DMS114 treated with DMSO at 0.1 percent for 48 hours (cell line): Measurements from ENCODE around the gene KIR3DL1.
"Not testable (repeated sequence)": the region's sequence is repeated elsewhere in the genome, so short reads cannot be mapped to it uniquely, and the experiment has no call there.

Experiments used
- DNase-seq: peaks from one replicate; lab custom pipeline; 2025; ENCODE audit not compliant: unreplicated experiment; lab: John Stamatoyannopoulos, UW

Gene KIR3DL1

DNA sequence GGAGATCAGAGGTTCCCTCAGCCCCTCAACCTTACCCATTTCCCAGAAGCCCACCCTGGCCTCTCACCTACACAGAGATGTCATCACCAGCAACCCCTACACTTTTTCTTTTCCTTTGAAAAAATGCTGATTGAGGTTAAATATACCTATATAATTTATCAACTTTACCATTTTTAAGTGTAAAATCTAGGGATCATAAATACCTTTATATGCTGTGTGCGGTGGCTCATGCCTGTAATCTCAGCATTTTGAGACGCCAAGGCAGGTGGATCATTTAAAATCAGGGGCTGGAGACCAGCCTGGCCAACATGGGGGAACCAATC is 9.8 kb upstream of the KIR3DL1 start:
- DNase-seq = no peak

GRCh38 chr19:54814571-54814970 is 1.7 kb upstream of the KIR3DL1 start:
- DNase-seq = not testable (repeated sequence)

- DNase-seq = no peak
Measured at GRCh38 chr19:54817670-54818536, 1.6 kb downstream of the KIR3DL1 start.

- DNase-seq = not testable (repeated sequence)
Measured at GRCh38 chr19:54824416-54824815, 8.1 kb downstream of the KIR3DL1 start.

DNA sequence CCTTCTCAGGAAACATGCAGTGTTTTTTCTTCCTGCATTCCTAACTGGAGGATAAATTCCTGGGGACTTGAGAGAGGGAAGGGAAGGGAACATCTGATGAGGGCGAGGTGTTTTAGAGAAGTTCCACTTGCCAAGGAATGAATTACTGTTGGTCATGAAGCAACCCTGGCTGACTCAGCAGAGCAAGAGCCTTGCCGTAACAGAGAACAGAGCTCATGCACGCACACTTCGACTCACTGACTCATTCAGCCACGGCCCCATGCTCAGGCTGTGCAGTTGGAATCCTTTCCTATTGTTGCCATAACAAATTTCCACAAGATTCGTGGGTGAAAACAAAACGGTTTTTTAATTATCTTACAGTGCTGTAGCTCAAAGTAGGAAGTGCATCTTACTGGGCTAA is 9.1 kb downstream of the KIR3DL1 start:
- not testable (repeated sequence) for DNase-seq

- DNase-seq = not testable (repeated sequence)
Measured at GRCh38 chr19:54828064-54828463, 11.8 kb downstream of the KIR3DL1 start.

GRCh38 chr19:54832496-54832895 is 16.2 kb downstream of the KIR3DL1 start, which contains the start of gene KIR2DS4:
TSS of gene KIR2DS4 (plus strand) at chr19:54832676.
- DNase-seq = not testable (repeated sequence)

GRCh38 chr19:54835126-54835525 is 18.9 kb downstream of the KIR3DL1 start:
- not testable (repeated sequence) for DNase-seq

DNA sequence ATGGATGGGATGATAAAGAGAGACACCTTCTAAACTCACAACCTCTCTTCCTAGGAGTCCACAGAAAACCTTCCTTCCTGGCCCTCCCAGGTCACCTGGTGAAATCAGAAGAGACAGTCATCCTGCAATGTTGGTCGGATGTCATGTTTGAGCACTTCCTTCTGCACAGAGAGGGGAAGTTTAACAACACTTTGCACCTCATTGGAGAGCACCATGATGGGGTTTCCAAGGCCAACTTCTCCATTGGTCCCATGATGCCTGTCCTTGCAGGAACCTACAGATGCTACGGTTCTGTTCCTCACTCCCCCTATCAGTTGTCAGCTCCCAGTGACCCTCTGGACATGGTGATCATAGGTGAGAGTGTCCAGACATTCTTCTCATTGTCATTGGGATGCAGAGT is 21.3 kb downstream of the KIR3DL1 start:
- not testable (repeated sequence) for DNase-seq

GRCh38 chr19:54843171-54843570 is 26.9 kb downstream of the KIR3DL1 start:
- DNase-seq = not testable (repeated sequence)

DNA sequence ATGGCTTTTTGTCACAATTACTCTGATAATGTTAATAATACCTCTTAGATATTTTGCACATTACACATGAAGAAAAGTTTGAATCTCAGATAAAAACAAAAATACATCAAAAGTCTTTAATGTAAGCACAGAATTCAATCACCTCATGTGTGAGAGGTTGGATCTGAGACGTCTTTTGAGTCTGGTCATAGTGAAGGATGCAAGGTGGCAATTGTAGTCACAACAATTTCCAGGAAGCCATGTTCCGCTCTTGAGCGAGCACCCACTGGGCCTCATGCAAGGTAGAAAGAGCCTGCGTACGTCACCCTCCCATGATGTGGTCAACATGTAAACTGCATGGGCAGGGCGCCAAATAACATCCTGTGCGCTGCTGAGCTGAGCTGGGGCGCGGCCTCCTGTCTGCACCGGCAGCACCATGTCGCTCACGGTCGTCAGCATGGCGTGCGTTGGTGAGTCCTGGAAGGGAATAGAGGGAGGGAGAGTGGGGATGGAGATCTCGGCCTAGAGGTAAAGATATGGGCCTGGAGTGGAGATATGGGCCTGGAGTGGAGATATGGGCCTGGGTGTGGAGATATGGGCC is 33.9 kb downstream of the KIR3DL1 start, which contains the start of gene KIR3DL2:
KIR3DL2 (plus strand) TSS at position 383 of the 580 bp plus-strand sequence; CDS start at position 416, 33 bp downstream.
- DNase-seq = not testable (repeated sequence)

- no peak for DNase-seq
Measured at GRCh38 chr19:54850930-54851329, 34.7 kb downstream of the KIR3DL1 start.

GRCh38 chr19:54851353-54851752 is 35.1 kb downstream of the KIR3DL1 start:
- no peak for DNase-seq

- DNase-seq = not testable (repeated sequence)
Measured at GRCh38 chr19:54855241-54855640, 39.0 kb downstream of the KIR3DL1 start.

DNA sequence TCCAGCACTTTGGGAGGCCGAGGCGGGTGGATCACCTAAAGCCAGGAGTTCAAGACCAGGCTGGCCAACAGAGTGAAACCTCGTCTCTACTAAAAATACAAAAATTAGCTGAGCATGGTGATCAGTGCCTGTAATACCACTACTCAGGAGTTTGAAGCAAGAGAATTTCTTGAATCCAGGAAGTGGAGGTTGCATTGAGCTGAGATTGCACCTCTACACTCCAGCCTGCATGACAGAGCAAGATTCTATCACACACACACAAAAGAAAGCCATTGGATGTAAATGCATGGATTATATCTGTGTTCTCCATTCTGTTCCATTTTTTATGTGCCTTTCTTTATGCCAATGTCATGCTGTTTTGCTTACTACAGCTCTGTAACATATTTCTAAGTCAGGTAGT is 42.2 kb downstream of the KIR3DL1 start:
- DNase-seq = not testable (repeated sequence)

DNA sequence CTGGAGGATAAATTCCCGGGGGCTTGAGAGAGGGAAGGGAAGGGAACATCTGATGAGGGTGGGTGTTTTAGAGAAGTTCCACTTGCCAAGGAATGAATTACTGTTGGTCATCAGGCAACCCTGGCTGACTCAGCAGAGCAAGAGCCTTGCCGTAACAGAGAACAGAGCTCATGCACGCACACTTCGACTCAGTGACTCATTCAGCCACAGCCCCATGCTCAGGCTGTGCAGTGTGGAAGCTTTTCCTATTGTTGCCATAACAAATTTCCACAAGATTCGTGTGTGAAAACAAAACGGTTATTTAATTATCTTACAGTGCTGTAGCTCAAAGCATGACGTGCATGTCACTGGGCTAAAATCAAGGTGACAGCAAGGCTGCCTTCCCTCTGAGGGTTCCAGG is 43.2 kb downstream of the KIR3DL1 start:
- DNase-seq = not testable (repeated sequence)

- DNase-seq = not testable (repeated sequence)
Measured at GRCh38 chr19:54863459-54863858, 47.2 kb downstream of the KIR3DL1 start.

- no peak for DNase-seq
Measured at GRCh38 chr19:54871696-54872095, 55.4 kb downstream of the KIR3DL1 start.

DNA sequence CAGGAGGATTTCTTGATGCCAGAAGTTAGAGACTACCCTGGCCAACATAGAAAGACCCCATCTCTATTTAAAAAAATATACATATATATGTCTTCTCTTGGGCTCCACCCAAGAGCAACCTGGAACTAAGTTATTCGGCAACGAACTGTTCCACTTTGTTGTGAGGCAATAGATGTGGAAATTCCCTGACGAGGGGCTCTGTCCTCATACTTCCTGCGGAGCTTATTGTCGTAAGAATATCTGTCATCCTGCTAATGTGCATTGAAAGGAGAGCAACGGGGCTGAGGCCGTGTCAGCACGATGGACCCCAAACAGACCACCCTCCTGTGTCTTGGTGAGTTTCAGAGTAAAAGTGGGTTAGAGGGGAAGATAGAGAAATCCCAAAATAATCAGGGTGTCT is 57.7 kb downstream of the KIR3DL1 start, which contains the start of gene FCAR:
FCAR (plus strand) TSS at position 246 of the 400 bp plus-strand sequence; CDS start at position 301, 55 bp downstream.
- DNase-seq = no peak

- DNase-seq = no peak
Measured at GRCh38 chr19:54875506-54875905, 59.2 kb downstream of the KIR3DL1 start.

DNA sequence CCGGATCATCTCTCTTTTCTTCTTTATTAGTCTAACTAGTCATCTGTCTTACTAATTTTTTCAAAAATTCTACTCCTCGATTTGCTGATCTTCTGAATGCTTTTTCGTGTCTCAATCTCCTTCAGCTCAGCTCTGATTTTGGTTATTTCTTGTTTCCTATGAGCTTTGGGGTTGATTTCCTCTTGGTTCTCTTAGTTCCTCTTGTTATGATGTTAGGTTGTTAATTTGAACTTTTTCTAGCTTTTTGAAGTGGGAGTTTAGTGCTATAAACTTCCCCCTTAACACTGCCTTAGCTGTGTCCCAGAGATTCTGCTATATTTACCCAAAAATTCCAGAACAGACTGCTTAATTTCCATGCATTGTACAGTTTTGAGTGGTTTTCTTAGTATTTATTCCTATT is 61.2 kb downstream of the KIR3DL1 start:
- DNase-seq = no peak
